OCI-LY1 (cell line): ENCODE data around the gene AREL1.

Experiments
- EZH2 ChIP-seq: fragments of 200-600 bp; sonication (generic), shearing (Covaris generic); IDR thresholded peaks from 2 replicates; pipeline ENCODE4 v1.8.0; 2017; ENCODE audit warnings: borderline replicate concordance, mixed run types, mild to moderate bottlenecking, antibody characterized with exemption, low read length, moderate library complexity, mixed read lengths
- TF ChIP-seq, protein P1 (sequence below): fragments of 200-600 bp; sonication (generic), shearing (Covaris generic); IDR thresholded peaks from 2 replicates; pipeline ENCODE4 v1.5.1; 2017; ENCODE audit warnings: mild to moderate bottlenecking, antibody characterized with exemption, low read length, moderate library complexity, mixed read lengths

DNA sequence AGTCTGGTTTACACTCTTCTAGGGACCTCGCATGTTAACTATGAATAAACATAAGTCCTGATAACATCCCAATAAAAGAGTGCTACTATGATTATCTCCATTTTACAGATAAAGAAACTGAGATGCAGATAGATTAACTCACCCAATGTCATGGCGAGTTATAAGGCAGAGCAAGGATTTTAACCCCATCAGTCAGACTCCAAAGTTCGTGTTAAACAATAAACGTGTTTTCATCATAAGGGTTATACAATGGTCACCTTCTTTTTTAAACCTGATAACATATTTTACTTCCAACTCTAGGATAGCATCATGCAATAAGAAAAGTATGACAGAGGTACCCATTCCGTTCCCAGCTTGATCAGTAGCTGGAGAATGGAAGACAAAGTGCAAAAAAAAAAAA lies 1.2 kb downstream of the AREL1 start:
- TF ChIP-seq, protein P1, sequence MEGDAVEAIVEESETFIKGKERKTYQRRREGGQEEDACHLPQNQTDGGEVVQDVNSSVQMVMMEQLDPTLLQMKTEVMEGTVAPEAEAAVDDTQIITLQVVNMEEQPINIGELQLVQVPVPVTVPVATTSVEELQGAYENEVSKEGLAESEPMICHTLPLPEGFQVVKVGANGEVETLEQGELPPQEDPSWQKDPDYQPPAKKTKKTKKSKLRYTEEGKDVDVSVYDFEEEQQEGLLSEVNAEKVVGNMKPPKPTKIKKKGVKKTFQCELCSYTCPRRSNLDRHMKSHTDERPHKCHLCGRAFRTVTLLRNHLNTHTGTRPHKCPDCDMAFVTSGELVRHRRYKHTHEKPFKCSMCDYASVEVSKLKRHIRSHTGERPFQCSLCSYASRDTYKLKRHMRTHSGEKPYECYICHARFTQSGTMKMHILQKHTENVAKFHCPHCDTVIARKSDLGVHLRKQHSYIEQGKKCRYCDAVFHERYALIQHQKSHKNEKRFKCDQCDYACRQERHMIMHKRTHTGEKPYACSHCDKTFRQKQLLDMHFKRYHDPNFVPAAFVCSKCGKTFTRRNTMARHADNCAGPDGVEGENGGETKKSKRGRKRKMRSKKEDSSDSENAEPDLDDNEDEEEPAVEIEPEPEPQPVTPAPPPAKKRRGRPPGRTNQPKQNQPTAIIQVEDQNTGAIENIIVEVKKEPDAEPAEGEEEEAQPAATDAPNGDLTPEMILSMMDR, result no peak
- no peak for TF ChIP-seq EZH2
